HG03025 (cell line): ENCODE measurements around the gene METAP1D.
"Not testable (repeated sequence)": the region's sequence is repeated elsewhere in the genome, so short reads cannot be mapped to it uniquely, and the experiment has no call there.

Source experiments
- ATAC-seq: cut with Tn5 transposase; IDR thresholded peaks from one replicate; pipeline ENCODE4 v1.9.1; 2021; ENCODE audit warnings: mild to moderate bottlenecking, moderate library complexity; ENCODE audit not compliant: unreplicated experiment, low FRiP score

METAP1D gene

DNA sequence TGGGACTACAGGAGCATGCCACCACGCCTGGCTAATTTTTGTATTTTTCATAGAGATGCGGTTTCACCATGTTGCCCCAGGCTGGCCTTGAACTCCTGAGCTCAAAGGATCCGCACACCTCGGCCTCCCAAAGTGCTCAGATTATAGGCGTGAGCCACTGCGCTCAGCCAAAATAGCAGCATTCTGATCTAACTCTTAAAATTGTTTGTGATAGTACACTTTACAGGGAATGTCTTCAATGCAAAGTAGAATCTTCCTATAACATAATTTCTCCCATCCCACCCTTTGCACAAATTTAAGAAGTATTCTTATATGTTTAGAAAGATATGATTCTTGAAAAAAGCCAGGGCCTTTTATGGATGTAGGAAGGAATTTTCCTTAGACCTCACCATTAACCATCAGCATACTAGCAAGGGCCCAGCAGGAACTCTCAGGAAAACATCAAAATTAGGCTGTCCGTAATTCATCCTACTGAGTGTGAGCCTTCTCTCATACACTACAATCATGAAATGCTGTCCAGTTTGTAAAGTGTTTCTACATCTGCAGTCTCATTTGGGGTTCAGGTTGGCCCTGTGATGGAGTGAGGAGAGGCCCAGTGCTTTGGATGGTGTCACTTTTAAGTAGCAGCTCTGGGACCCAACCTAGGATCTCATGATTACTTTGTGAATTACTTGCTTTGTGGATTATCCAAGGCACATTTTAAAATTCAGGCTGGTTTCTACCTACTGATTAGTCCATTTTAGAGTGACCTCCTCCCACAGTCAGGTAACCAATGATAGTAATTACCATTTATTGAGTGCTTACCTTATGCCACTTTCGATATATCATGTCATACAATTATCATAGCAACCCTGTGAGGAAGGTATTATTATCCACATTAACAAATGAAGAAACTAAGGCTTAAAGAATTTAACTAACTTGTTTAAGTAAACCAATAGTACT is 48.1 kb downstream of the METAP1D start:
- no peak for ATAC-seq

DNA sequence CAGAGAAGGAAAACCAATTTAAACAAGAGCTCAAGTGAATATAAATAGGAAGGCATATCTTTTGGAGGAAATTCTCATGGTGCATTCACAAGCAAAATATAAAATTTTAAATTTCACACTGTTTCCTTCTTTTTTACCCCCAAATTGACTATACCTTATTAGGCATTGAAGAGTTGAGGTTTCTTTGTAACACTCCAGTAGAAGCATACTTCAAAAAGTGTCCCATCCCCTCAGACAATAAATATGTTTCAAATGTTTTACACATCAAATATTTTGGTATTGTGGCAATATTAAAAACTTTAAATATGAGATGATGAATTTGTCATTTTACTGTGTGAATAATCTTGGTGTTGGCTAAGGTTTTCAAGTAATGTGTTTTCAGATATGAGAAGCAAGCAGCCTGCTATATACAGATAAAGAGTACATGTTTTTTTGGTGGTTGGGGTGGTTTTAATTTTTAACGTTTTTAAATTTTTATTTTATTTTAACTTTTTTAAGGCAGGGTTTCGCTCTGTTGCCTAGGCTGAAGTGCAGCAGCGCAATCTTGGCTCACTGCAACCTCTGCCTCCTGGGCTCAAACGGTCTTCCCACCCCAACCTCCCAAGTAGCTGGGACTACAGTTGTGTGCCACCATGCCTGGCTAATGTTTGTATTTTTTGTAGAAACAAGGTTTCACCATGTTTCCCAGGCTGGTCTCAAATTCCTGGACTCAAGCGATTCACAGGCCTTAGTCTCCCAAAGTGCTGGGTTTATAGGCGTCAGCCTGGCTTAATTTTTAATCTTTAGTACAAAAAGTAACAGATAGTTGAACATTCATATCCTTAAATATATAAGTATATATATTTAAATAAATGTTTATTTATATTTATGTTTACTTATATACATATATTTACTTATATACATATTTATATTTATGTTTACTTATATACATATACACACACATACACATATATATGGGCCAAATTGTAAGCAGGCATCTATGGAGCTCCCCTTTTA is 49.1 kb downstream of the METAP1D start:
- no peak for ATAC-seq

DNA sequence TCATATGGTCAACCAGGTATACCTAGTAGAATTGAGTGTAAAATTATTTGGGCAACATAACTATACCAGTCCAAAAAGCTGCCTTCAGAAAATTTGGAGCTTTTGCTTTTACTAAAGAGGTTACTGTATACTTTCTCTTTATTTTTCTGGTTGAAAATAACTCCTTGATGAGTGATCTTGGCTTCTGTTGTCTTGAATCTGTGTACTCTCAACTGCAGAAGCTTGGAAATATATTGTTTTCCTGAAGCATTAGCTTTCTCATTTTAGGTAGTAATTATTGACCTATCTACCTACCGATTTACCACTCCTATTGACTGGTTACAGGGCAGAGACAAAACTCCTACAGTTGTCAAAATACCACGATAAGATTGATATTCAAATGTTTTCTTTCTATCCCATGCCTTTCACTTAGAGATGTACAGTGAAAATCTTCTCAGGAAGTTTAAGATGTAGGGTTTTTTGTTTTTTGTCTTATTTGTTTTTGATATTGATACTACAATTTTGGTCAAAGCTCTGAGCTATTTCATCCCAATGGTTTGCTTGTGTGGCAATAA is 49.9 kb downstream of the METAP1D start:
- no peak for ATAC-seq

DNA sequence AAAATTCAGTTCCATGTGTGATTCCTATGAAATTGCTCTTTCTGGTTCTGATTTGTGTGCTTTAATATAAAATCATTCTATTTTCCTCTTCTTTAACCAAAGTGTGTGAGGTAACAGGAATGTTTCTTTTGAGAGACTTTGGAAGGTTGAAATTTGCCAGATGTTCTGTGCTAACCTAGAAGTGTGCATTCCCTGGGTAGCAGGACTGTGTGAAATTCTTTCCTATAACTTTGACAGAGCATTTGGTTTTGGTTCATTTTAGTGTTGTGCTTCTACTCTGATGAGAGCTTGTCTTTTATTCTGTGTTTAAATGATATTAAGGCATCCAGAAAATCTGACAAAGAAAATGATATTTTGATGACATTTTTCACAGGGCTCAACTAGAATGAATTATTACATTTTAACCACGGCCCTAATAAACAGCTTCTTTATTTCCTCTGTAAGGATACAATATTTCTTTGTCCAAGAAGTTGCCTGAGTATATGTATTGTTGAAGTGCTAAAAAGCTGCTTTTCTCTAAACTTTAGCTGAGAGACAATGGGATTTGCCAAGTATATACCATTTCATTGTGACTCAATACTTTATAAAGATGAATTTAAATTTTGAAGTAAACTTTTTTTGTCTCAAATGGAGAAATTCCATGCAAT is 50.8 kb downstream of the METAP1D start:
- ATAC-seq: no peak

DNA sequence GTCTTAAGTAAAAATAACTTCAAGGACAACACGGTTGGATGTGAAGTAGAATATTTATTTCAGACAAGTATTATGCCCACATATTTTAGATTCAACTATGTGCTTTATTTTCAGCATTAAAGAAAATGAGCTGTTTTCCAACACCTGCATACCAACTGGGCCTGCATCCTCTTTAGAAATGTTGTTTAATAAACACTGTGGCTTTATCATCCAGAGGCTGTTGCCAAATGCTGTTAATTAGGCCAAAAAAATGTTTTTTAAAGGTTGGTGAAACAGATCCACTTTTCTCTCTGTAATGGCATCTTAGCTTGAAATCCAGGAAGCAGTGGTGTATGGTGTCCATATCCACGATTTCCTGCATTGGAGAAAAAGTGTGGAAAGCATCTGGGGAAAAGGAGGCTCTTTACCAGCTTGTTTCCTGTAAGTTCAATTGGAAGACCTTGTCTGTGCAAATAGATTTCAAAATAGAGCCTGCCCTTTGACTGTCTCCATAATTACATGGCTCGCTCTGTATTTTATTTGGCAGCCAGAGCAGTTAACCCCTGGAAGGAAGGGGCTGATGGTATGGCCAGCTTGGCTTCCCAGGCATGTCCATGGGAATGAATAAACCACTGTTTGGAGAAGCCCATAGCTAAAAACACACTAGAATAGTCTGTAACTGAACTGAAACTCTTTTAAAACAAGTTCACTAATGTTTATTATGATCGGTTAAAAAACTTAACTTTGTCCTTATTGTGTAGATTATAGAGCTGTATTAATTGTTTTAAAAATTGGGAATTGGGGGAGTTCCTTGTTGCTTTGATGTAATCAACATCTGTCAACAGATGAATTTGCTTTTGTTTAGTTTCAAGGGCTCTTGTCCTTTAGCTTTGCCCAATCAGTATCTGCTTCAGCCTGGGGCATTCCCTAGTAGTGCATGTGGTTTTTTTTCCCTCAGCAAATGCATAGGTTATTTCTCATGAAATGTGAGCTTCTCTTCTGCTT is 52.5 kb downstream of the METAP1D start:
- no peak for ATAC-seq

- no peak for ATAC-seq
Measured at GRCh38 chr2:172053486-172053885, 53.7 kb downstream of the METAP1D start.

- no peak for ATAC-seq
Measured at GRCh38 chr2:172056293-172056692, 56.5 kb downstream of the METAP1D start.

- ATAC-seq: no peak
Measured at GRCh38 chr2:172058660-172059059, 58.9 kb downstream of the METAP1D start.

GRCh38 chr2:172060118-172060517 is 60.4 kb downstream of the METAP1D start:
- not testable (repeated sequence) for ATAC-seq

- no peak for ATAC-seq
Measured at GRCh38 chr2:172062402-172063004, 62.8 kb downstream of the METAP1D start.

DNA sequence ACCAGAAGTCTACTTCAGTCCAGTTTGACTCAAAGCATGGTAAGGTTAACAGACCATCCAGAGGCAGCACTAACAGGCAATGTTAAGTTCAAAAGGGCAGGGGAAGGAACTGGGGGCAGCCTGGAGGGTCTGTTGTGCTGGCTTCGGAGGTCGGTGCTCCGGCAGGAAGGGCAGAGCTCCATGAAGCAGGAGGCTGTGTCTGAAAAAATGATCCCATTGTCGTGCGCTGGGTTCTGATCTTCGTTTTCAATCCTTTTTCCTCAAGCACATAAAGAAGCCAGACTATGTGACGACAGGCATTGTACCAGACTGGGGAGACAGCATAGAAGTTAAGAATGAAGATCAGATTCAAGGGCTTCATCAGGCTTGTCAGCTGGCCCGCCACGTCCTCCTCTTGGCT is 63.7 kb downstream of the METAP1D start:
- ATAC-seq: no peak

- ATAC-seq: no peak
Measured at GRCh38 chr2:172065111-172065510, 65.4 kb downstream of the METAP1D start.

- no peak for ATAC-seq
Measured at GRCh38 chr2:172066394-172066886, 66.7 kb downstream of the METAP1D start.

GRCh38 chr2:172067905-172068304 is 68.2 kb downstream of the METAP1D start:
- not testable (repeated sequence) for ATAC-seq

- ATAC-seq: no peak
Measured at GRCh38 chr2:172070936-172071335, 71.2 kb downstream of the METAP1D start.

DNA sequence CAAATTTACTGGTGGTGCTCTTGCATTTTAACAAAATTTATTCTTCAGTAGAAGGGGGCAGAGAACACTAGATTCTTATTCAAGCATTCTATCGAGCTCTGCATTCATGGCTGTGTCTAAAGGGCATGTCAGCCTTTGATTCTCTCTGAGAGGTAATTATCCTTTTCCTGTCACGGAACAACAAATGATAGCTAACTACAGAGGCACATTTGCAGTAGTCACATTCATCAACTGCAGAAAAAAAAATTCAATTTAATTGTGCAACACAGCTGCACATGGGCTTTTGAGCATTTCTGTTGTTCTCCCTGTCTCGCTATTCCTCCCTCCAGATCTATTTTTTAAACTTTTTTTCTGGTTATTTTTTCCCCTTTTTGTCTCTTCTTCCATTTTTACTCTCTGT is 72.5 kb downstream of the METAP1D start:
- ATAC-seq: no peak

DNA sequence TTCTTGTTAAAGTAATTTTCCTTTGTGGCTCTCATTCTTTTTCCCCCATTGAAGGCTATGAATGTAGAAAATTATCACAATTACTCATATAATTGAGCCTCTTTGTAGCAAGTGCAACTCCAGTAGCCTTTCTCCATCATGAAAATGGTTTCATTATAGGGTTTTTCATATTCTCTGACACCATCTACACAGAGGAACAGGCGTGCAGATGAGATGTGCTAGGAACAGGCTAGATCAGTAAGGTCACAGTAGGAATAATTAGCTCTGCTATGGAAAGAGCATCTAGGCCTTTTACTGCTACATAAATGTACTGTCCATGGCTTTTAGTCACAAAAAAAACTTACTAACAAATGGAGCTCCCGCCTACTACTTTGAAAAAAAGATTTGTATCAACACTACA is 73.0 kb downstream of the METAP1D start:
- no peak for ATAC-seq

DNA sequence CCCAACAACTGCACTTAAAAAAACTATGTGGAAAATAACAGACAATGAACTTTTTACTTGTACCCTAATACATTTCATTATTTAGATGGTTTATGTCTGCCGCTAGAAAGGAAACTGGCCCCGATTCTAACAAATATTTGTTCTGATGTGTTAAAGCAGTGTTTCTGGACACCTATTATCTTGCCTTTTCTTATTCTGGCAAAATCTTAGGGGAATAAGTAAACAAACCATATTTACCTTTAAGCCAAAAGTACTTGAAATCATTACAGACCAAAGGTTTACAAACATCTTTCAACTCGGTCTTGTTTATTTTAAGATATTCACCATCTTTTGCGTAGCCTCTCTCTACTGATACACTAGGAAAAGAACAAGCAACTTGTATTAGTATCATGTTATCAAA is 73.8 kb downstream of the METAP1D start:
- ATAC-seq: no peak

- no peak for ATAC-seq
Measured at GRCh38 chr2:172074254-172074653, 74.5 kb downstream of the METAP1D start.
